Effector CD4-positive, alpha-beta T cell (primary cell): ENCODE measurements around the gene MPPE1.

Experiments
- DNase-seq: peaks from one replicate; pipeline ENCODE4 v3.0.0-alpha.2; 2020

MPPE1 gene

GRCh38 chr18:11851806-11852337 lies 56.2 kb downstream of the MPPE1 start:
- peak; percentile 41 for DNase-seq

- DNase-seq: peak; percentile 97
Measured at GRCh38 chr18:11851146-11851805, 56.8 kb downstream of the MPPE1 start, which contains the start of gene CHMP1B. Gene CHMP1B (plus strand): TSS chr18:11851413. CDS start chr18:11851512, 99 bp downstream.

- no peak for DNase-seq
Measured at GRCh38 chr18:11850821-11851145, 57.3 kb downstream of the MPPE1 start.

DNA sequence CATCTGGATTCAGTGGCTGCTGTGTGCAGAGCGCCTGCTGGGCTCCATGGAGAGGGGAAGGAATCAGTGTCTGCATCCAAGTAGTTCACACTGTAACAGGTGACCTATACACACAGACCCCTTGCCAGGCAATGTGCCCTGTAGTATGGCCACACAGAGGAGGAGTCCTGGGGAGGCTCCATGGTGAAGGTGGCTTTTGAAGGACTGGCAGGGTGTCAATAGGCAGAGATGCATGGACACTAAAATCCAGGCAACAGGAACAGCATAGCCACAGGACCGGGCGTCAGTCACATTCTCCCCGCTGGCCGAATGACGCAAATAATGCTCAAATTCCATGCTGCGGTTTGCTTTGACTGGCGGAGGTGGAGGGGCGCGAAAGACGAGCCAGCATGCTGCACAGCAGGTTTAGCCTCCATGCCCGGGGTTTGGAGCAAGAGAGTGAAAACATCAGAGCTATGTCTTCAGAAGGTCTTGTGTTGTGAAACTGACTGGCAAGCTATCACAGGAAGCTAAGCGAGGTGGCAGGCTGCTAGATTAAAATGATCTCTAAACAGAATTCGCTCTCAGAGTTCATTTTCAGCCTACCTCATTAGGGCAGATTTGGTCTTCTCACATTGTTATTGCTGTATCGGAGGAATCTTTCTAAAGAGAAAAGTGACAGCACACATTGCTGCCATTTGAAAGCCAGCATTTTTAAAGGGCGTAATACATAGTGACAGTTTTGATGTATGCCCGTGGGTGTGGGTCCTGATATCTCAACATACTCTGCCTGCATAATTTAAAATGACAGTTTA lies 58.1 kb downstream of the MPPE1 start:
- DNase-seq: peak; percentile 59

DNA sequence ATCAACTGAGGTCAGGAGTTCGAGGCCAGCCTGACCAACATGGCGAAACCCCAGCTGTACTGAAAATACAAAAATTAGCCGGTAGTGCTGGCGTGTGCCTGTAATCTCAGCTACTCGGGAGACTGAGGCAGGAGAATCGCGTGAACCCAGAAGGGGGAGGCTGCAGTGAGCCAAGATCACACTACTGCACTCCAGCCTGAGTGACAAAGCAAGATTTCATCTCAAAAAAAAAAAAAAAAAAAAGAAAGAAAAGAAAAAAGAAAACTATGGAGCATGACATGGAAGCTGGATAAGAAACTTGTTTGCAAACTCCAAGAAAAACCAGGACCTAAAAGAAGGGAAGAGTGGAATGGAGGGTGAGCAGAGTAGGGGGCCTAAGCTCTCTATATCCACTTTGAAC lies 58.8 kb downstream of the MPPE1 start:
- DNase-seq: no peak

DNA sequence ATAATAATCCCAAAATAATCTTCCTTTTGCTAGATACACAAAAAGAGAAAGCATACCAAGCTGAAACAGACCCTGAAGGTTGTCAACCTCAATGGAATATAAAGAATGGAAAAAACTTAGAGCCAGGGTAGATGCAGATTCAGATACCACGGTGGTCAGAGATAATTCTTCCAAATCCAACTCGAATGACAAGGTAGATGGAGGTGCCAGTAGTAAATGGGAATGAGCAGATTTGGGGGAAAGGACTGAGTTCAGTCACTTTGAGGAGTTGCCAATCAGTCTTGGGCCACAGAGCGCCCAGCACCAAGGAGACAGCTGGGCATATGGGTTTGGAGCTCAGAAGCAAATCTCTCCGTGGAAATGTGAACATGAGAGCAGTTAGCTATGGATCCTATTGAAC lies 60.3 kb downstream of the MPPE1 start:
- no peak for DNase-seq

DNA sequence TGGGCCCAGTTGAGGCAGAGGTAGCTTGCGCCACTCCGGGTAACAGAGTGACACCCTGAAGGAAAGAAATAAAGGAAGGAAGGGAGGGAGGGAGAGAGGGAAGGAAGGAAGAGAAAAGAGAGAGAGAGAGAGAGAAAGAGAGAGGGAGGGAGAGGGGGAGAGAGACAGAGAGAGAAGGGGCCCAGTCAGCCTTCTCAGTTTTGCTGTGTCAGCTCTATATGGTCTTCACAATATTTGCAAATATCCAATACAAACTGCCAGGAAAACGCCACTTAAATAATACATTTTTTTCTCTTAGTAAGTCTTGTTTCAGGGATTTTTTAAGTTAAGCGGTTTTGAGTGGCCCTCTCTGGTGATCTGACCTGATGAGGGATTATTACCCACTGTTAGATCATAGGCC lies 62.5 kb downstream of the MPPE1 start:
- no peak for DNase-seq

- DNase-seq: no peak
Measured at GRCh38 chr18:11844436-11844835, 63.7 kb downstream of the MPPE1 start.

- DNase-seq: no peak
Measured at GRCh38 chr18:11842562-11842961, 65.6 kb downstream of the MPPE1 start.

- DNase-seq: no peak
Measured at GRCh38 chr18:11840493-11840892, 67.6 kb downstream of the MPPE1 start.

DNA sequence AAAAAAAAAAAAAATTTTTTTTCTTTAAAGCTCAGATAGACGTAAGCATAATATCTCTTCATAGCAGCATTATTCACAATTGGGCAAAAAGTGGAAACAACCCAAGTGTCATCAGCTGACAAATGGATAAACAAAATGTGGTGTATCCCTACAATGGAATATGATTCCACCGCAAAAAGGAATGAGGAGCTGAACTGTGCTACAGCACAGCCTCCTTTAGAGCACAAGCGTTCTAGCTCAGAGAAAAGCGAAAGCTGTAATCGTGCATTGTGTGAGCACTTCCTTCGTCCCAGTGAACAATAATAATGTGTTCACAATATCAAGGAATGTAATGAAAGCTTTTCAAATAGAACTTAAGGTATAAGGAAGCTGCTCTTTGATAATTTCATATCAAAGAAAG lies 68.6 kb downstream of the MPPE1 start:
- no peak for DNase-seq

DNA sequence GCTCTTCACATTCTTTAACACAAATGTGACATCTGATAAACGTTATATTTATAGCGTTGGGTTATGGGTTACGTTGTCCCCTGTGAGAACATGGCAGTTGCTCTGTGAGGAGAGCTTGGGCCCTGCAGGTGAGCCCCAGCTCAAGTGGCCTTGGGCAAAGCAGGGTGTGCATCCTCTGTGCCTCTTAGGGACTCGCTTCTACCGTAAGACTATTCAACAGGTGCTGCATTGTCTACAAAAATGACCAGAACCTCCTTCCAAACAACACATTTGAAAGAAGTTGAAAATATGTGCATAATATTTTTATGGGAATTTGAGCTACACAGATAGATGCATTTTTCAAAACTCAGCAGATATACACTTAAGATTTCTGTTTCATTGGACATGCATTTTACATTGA lies 73.3 kb downstream of the MPPE1 start:
- DNase-seq: no peak
